Ovary (tissue), 9 donors: ENCODE results near the gene WFIKKN2. TPM values are rescaled to one million over a fixed set of nuclear protein-coding genes. Genes with fewer than 3 reads are reported as not detected.

Experiments
- DNase-seq, 5 donors: peaks; one replicate each; pipeline ENCODE4 v3.0.0-alpha.2; 2019 to 2020
- H3K27ac ChIP-seq, 2 donors: fragments of 200-600 bp; one replicate each; pipeline versions ENCODE4 v1.5.1 to v1.8.0; 2019 to 2022
- H3K27me3 ChIP-seq: fragments of 200-600 bp; one replicate; pipeline ENCODE4 v1.8.0; 2022
- H3K36me3 ChIP-seq: fragments of 200-600 bp; sonication (generic); one replicate; pipeline ENCODE4 v1.5.1; 2019
- H3K4me1 ChIP-seq: one replicate; pipeline ENCODE4 v1.8.1; 2013; ENCODE audit warnings: mild to moderate bottlenecking, moderate library complexity; ENCODE audit not compliant: insufficient read depth
- H3K4me3 ChIP-seq: fragments of 200-600 bp; sonication (generic); one replicate; pipeline ENCODE4 v1.5.1; 2017
- H3K9me3 ChIP-seq, 2 donors: fragments of 200-600 bp in 1 of 2; sonication (generic) in 1 of 2; one replicate each; pipeline versions ENCODE4 v1.5.1 to v1.8.1; 2013 to 2019; ENCODE audit warnings: mild to moderate bottlenecking in 1 of 2, moderate library complexity in 1 of 2
- CTCF ChIP-seq, 3 donors: fragments of 450-650 bp in 2 of 3; fragments of 200-600 bp in 1 of 3; IDR thresholded peaks; one replicate each; pipeline versions ENCODE4 v1.5.1 to v1.8.0; 2016 to 2022; ENCODE audit warnings: antibody characterized with exemption in 3 of 3, mild to moderate bottlenecking in 1 of 3
- EP300 ChIP-seq: sonication (generic); formaldehyde crosslinking; IDR thresholded peaks from one replicate; pipeline ENCODE4 v1.6.1; 2017; ENCODE audit warnings: antibody characterized with exemption
- POLR2A ChIP-seq: fragments of 450-650 bp; IDR thresholded peaks from one replicate; pipeline ENCODE4 v1.6.1; 2017; ENCODE audit warnings: antibody characterized with exemption, mild to moderate bottlenecking, moderate library complexity
- WGBS, 3 donors: extraction: QIAGEN DNeasy Blood & Tissue Kit in 1 of 3; methylation state at CpG; one replicate each; pipeline versions ENCODE4 v1.1.5 to v1.1.7; 2013 to 2017; 5-methylcytosine and 5-hydroxymethylcytosine counted together
- intact Hi-C, 4 donors: fragments of 100-400 bp; cut with DNase I; formaldehyde crosslinking; loops; one replicate each; pipeline versions ENCODE4 v1.11.0 to v1.15.1; 2022 to 2023
- polyA plus RNA-seq, 2 donors: library from polyadenylated mRNA; stranded (reverse); fragments of 200-250 nt in 1 of 2; fragments of 350-450 nt in 1 of 2; fragmentation: Illumina TruSeq in 1 of 2; extraction: RNeasy Lipid Tissue Mini Kit (QIAGEN cat#74804) in 1 of 2; gene quantifications; one replicate each; pipeline ENCODE4 v1.2.3, GENCODE V29; 2013 to 2014
- total RNA-seq, 7 donors: library from RNA; depleted of rRNA in 2 of 7; stranded (reverse); fragments of >200 nt in 2 of 7; fragmentation: NEBNext Ultra II Directional in 3 of 7; extraction: Animal tissue kit (Norgen Biotek cat#: 25700) in 3 of 7; gene quantifications; one replicate each; pipeline versions ENCODE4 v1.1.0 to v1.2.4, GENCODE V29; 2016 to 2023
- donor health status: DM: no; HTN: no; CAD: no; lungs with moderate emphysema.
- donor health status: DM: no; HTN: no; CAD: no.
- donor health status: Bipolar disorder and iron deficiency.
- donor health status: DM: yes; HTN: yes; CAD: no.
- donor health status: DM: no; HTN: no; CAD: no.
- donor health status: DM: yes; HTN: yes; CAD: no.

WFIKKN2 gene
- total and polyA plus RNA-seq, 9 donors: 20.9 to 178 (median 91.3) TPM

DNA sequence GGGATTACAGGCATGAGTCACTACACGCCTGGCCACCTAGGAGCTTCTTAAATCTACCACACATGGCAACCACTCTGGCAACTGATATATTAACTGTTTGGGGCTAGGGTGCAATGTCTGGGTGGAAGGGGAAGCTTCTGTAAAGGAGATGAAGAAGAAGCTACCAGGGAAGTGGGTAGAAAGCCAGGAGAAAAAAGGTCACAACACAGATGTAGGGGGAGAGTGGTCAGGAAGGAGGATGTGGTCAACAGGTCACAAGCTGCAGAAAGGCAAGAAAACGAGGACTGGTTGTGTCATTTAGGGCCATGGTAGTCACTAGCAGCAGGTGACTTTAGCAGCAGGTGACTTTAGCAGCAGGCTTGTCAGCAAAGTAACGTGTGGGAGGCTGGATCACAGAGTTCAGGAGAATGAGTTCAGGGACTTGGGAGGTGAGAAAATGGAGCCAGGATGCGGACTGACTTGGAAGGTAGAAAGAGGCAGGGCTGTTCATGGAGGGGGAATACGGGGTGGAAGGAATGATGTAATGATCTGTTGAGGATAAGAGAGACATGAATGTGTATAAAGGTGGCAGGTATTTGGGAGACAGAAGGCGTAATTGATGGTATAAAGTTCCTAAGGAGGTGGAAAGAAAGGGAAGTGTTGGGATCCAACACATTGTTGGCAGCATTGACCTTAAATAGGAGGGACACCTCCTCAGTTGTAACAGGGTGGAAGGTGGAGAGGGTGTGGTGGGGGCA, 16.3 kb upstream of the WFIKKN2 start:
- TF ChIP-seq CTCF (IDR thresholded peaks at IDR 0.05) (no peak), EP300 (no peak), POLR2A (no peak)
- WGBS, 3 donors: 71 to 72% (median 72%) methylated on average over 6 of the region's 6 CpGs
- no peaks in the 10 kb centered on the region for H3K27me3 ChIP-seq
- no peak overlapping the region for H3K27ac ChIP-seq
- intact Hi-C loops: no loop called here
- no peak overlapping the region for H3K4me3 ChIP-seq
- DNase-seq: no peak
- no peaks in the 10 kb centered on the region for H3K9me3 ChIP-seq
- H3K4me1 ChIP-seq: peaks cover 1% of the 10 kb centered on the region
- no peaks in the 10 kb centered on the region for H3K36me3 ChIP-seq

- TF ChIP-seq CTCF (IDR thresholded peaks at IDR 0.05): no peak
- no peak for TF ChIP-seq EP300
- no peak for TF ChIP-seq POLR2A
- no peaks in the 10 kb centered on the region for H3K36me3 ChIP-seq
- peaks cover 1% of the 10 kb centered on the region for H3K4me1 ChIP-seq
- DNase-seq: no peak
- WGBS, 3 donors: 81 to 84% (median 83%) methylated on average over 10 of the region's 10 CpGs
- intact Hi-C loops: no loop called here
- no peak overlapping the region for H3K27ac ChIP-seq
- no peaks in the 10 kb centered on the region for H3K9me3 ChIP-seq
- H3K4me3 ChIP-seq: no peak overlapping the region
- H3K27me3 ChIP-seq: no peaks in the 10 kb centered on the region
Observed at GRCh38 chr17:50820651-50821050, 14.7 kb upstream of the WFIKKN2 start.

GRCh38 chr17:50822550-50822949, 12.8 kb upstream of the WFIKKN2 start:
- TF ChIP-seq EP300: no peak
- no peak for TF ChIP-seq POLR2A
- no peak for TF ChIP-seq CTCF (IDR thresholded peaks at IDR 0.05)
- Histone ChIP-seq H3K4me1 (no peaks in the 10 kb centered on the region), H3K9me3 (no peaks in the 10 kb centered on the region), H3K27me3 (no peaks in the 10 kb centered on the region), H3K4me3 (no peak overlapping the region), H3K27ac (no peak overlapping the region), H3K36me3 (no peaks in the 10 kb centered on the region)
- no peak for DNase-seq
- 92 to 97% (median 97%) methylated on average over 2 of the region's 2 CpGs for WGBS, 3 donors
- intact Hi-C loops: no loop called here

GRCh38 chr17:50824429-50824828, 11.0 kb upstream of the WFIKKN2 start:
- 85 to 96% (median 92%) methylated on average over 2 of the region's 2 CpGs for WGBS, 3 donors
- no peak for DNase-seq
- intact Hi-C loops: no loop called here
- Histone ChIP-seq H3K4me1 (peaks cover under 1% of the 10 kb centered on the region), H3K27ac (no peak overlapping the region), H3K9me3 (no peaks in the 10 kb centered on the region), H3K4me3 (no peak overlapping the region), H3K36me3 (no peaks in the 10 kb centered on the region), H3K27me3 (no peaks in the 10 kb centered on the region)
- TF ChIP-seq CTCF (IDR thresholded peaks at IDR 0.05): no peak
- TF ChIP-seq EP300: no peak
- no peak for TF ChIP-seq POLR2A
